GM21423 (cell line): Measurements from ENCODE around the gene MAGI2.

Experiments
- ATAC-seq: cut with Tn5 transposase; IDR thresholded peaks from one replicate; pipeline ENCODE4 v1.9.1; 2021; ENCODE audit warnings: mild to moderate bottlenecking, moderate library complexity; ENCODE audit not compliant: unreplicated experiment

Gene MAGI2

DNA sequence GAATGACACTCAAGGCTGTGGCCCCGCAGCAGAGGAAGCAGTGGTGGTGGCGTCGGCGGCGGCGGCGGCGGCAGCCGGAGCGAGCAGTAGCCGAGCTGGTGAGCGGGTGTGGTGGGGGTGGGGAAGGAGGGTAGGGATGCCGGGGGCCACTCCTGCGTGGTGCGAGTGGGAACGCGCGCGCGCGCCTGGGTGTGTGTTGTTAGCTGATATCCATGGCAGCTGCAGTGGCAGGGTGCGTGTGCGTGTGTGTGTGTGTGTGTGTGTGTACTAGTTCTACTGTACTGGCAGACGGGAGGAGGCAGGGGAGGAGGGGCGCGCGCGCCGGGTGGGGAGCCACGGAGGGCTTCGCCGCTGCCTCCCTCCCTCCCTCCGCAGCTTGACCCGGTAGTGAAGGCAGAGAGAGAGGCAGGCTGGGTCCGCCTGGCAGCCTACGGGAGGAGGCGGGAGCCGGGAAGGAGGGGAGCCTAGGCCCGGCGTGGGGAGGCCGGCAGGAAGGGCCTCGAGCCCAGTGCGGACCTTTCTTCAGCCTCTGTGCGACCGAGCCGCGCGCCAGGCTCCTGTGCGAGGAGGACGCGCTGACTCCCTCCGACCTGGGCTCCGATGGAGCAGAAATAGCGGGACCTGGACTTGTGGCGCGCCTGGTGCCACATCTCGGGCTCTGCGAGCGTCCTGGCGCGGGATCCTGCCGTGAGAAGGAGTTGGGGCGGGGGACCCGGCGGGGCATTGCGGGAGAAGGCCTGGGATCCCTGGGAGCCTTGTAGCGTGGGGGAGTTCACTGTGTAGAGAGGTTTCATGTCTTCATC, at the start of gene MAGI2:
Gene MAGI2, minus strand, starts transcription at position 110 of the 803 bp plus-strand sequence. CDS start 347 bp downstream, outside the sequence.
- no peak for ATAC-seq

DNA sequence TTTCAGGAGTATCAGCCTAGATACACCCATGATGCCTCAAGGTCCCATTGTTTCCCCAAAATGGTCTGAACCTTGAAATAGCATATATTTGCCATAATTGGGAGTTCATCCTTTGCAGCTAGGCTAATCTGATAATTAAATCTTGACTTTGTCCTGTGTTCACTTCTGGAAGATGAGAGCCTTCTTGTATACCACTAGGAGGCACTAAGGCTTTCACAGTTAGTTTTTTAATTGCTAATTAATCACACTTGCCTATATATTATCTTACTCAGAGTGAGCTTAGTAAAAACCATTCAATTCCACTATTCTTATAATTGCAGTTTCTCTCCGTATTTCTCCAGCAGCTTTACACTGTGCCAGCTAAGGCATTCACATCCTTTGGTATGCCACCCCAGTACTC, 48.7 kb upstream of the MAGI2 start:
- ATAC-seq, result no peak

DNA sequence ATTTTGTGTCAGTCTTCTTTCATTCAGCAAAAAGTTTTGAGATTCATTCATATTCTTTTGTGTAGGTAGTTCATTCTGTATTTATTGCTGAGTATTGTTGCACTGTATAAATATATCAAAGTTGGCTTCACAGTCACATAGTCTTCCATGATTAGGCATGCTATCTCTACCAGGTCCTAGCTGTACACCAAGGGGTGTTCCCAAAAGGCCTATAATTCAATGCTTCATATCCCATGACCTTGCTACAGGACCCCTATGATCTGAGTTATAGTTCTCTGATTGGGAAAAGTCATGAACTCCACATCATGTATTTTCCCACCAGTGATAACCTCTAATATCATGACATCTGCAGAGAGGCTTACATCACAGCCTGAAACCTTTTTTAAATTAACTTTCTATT, 47.3 kb upstream of the MAGI2 start:
- ATAC-seq, result no peak

DNA sequence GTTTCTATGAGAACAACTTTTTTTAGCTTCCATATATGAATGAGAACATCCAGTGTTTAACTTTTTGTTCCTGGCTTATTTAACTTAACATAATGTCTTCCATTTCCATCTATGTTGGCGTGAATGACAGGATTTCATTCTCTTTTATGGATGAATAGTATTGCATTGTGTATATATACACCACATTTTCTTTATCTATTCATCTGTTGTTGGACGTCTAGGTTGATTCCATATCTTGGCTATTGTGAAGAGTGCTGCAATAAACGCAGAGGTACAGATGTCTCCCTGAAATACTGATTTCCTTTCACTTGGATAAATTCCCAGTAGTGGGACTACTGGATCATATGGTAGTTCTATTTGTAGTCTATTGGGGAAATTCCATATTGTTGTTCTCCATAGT, 44.3 kb upstream of the MAGI2 start:
- no peak for ATAC-seq

DNA sequence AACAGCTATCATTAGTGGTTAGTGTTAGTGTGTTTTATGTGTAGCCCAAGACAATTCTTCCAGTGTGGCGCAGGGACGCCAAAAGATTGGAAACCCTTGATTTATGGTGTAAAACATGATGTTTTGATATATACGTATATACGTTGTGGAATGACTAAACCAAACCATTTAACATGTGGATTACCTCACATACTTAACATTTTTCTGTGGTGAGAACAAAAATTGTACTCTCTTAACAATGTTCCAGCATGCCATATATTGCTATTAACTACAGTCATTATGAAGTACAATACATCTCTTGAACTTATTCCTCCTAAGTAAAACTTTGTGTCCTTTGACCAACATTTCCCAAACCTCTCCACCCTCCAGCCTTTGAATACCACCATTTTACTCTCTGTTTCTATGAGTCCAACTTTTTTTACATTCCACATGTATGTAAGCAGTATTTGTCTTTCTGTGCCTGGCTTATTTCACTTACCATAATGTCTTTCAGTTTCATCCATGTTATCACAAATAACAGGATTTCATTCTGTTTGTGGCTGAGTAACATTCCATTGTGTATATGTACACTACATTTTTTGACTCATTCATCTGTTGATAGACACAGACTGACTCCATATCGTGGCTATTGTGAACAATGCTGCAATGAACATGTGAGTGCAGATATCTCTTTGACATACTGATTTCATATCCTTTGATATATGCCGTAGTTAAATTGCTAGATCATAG, 42.2 kb upstream of the MAGI2 start:
- ATAC-seq, result no peak

DNA sequence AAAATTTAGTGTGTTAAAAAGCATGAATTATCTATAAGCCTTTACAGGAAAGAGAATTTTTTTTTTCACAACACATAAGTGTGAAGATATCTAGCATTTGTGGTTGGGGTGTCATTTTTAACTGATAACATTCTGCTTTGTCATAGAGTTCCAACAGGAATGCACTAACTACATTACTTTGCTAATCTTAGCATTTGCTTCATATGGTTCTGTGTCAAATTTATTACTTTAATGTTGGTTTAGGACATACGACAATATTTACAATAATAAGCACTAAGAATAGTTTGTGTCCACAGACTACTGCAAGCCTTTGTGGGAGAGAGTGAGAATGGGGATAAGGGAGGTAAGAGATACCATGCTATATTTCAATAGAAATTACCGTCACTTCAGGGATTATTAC, 40.6 kb upstream of the MAGI2 start:
- ATAC-seq, result no peak

DNA sequence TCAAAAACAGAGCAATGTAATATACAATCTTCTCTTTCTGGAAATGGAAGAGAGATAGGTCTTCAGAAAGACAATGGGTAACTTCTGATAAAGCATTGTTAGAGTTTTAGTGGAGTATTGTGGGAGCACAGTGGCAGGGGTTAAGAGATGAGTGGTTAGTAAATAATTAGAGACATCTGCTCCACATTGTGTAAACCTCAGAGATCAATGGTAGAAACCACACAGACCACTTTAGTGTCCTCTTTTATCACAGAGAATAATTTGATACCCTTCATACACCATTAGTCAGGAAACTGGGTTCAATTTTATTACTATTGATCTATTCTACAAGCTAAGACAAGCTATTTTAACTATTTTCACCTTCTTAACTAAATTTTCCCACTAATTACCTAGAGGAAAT, 35.9 kb upstream of the MAGI2 start:
- ATAC-seq, result no peak

DNA sequence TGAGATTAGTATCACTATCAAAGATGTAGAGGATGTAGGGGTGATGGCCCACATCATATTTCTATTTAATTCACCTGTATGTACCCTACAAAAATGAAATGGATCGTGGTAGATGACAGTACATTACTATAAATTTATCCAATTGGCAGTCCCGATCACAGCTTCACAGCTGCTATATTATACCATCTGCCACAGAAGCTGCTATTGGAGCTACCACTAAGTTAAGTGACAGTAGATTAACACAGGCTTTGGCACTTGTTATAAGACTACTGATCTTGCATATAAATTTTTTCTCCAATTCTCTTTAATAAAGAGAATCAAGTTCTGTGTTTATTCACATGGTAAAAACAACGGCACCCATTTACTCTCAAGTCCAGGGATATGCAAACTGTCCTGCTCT, 24.9 kb upstream of the MAGI2 start:
- ATAC-seq, result no peak

DNA sequence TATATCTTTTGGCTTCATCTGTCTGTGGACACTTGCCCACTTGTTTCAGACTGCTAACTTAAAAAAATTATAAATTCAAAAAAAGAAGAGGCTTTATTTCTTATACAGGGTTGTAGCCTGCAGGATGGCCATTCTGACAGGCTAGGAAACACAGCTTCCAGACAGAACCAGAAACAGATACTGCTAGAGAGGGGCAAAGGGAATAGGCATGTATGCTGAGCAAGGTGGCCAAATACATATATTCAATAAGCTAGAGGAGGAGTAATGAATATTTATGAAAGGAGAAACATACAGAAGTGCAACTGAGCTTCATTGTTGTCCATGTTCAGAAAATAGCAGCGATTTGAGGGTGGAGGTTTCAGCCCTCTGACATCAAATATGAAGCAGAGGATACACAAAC, 22.0 kb upstream of the MAGI2 start:
- no peak for ATAC-seq

DNA sequence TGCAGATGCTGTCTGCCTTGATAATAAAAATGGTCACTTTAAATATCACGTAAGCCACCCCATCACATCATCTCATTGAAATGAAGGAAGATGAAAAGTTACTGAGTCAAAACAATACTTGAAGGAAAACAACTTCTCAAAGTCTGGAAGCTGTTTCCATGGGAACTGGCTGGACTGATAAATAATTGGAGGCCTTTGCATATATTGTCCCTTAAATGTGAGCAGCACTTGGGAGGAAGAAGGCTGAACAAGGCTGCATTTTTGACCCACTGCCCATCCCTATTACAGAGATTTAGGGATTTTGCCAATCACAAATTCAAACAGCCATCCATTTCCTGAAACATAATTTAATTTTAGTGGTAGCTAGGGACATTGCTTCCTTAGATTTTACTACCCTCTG, 18.2 kb upstream of the MAGI2 start:
- no peak for ATAC-seq

DNA sequence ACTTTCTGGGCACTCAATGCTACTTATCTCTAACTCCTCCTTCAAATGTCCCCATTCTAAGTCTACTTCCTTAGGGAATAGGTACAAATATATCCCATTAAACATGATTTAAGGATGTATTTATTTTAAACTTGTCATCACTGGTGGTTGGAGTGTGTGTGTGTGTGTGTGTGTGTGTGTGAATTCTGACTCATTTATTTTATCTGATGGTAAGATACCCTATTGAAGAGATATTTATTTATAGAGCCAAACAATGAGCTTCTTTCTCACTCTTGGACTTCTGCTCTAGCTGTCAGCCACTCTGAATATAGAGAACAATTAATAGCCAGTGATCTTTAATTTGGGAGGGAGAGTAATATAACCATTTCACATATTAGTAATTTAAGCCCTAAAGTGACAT, 17.8 kb upstream of the MAGI2 start:
- no peak for ATAC-seq

DNA sequence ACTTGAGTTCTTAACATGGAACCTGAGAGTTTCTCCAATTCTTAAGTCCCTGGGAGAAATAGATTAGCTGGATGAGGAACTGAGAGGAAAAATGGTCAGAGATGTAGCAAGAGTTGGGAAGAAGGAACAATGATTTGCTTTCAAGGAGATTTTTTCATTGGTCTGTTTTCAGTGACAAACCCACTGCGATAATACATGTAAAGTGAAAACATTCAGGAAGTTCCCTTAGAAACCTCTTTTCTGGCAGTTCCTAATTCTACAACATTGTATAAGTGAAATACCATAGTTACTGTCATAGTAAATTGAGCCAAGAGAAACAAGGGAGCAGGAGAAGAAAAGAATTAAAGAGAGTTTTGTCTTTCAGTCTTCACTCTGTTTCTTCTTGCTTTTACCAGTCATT, 12.1 kb upstream of the MAGI2 start:
- no peak for ATAC-seq

DNA sequence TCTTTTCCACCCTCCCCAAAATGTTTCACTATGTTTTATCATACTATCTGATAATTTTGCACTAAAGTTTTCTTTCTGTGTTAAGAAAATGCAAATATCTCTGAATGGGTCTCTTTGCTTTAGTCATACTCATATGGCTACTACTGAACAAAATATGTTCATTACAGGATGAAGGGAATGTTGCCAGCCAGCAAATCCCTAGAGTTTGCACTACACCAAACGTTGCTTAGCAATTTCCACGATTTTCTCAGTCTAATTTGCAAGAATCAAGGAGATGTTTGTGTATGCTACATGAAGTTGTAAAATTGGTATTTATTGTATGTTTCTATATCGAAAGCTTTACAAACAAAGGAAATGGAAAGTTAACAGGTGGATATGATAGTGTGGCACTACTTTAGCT, 10.6 kb upstream of the MAGI2 start:
- ATAC-seq, result no peak

DNA sequence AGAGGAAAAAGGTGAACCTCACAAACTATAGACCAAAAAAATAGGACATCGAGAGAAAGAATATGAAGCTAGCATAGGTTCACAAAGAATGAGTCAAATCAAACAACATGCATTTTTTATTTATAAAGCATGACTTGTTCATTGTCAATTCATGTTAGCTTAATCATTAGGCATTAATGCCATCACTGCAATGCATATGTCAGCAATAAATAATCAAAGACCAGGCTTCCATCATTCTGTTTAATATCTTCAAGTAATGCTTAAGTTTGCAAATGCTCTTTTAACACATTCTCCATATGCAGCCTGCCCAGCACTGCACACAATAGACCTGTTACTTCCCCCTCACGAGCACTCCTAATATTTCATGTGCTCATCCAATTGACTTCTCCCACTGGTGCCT, 8.9 kb upstream of the MAGI2 start:
- ATAC-seq, result no peak

DNA sequence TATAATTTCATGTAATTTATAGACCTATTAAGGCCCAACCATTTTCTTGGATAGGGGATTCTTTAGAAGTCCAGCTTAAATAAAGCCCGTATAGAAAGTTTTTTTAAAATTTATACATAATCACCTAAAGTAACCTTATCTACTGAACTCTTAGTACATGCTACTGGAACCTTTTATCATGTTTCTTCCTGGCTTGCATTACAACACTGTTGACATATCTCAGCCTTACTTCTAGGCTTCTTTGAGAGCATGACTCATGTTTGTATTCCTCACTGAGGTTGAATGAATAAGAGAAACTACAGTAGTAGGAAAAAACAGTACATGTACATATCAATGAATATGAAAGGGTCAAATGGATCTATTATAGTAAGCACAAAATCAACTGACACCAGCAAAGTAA, 8.2 kb upstream of the MAGI2 start:
- no peak for ATAC-seq

DNA sequence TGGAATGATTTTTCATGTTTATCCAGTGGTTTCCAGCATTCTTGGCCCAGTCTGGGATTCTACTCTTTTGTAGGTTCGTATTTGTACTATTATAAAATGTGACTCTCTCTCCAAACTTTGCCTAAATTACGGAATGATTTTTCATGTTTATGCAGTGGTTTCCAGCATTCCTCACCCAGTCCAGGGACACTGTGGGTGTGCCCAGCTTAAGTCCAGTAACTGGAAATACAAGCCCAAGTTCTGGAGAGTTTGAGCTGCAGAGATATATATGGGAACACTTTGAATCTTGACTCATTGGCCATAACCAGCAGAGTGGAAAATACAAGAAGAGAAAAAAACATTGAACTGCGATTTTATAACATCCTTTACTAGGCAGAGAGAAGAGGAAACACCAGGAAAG, 5.9 kb upstream of the MAGI2 start:
- ATAC-seq, result no peak

DNA sequence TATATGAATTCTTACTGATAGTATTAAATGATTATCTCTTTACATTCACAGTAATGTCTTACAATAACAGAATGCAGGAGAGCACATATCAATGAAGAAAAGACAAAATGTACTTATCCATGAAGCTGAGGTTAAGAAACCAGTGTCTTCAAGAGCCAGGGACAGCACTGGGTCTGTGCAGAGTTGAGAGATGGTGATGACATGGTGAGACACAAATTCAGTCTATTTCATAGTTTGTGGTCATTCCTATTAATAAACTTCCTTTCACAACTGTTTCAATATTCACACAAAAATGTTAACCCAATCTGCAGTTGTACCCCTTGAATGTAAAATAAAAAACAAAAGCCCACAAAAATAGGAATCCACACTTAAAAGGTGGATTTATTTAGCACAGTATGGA, 5.3 kb upstream of the MAGI2 start:
- no peak for ATAC-seq

DNA sequence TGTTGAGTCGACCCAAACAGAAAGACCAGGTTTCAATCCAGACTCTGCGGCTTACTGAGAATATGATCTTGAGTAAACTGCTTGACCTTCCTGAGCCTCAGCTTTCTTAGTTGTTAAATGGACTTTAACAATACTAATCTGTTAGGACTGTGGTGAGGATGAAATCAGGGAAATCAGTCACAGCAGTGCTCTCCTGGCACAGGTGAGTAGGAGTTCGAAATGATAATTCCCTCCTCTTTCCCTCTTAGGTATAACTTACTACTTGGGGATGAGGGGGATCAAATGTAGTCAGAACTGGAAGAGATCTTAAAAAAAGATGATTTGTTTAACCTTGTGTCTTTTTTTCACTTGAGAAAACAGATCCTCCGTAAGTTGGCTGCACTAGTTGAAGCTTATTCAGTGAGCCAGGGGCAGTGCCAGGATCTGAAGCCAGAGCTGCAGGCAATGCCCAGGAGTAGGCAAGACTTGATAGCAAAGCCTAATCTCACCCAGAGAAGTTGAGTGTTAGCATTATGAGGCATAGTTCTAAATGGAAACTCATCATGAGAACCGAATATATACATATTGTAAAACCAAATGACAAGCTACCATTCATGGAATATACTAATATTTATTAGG, 1.8 kb upstream of the MAGI2 start:
- ATAC-seq, result no peak

DNA sequence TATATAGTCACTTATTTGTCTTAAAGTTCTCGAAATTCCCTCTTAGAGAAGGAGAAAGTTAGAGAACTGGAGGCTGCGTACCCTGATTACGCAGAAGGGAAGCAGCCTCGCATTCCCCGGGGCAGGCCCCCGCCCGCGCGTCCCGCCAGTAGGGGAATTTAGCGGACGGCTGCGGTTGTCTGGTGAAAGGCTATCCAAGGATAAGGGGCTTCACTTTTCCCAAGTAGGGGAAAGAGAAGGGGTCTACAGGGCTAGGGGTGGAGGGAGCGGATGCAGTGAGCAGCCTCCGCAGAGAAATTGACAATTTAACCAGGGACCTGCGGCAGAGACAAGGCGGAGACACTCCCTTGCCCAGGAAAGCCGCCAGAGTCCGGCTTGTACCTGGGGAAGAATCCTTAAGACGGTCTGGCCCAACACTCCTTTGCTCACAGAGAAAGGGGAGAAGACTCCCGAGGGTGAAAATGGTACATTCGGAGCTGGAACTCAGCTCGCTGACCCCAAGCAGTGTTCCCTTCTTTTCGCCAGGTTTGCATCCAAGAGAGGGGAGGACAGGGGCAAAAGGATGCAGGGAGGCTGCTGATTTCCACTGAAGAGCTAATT, 994 bp upstream of the MAGI2 start:
- ATAC-seq, result no peak

DNA sequence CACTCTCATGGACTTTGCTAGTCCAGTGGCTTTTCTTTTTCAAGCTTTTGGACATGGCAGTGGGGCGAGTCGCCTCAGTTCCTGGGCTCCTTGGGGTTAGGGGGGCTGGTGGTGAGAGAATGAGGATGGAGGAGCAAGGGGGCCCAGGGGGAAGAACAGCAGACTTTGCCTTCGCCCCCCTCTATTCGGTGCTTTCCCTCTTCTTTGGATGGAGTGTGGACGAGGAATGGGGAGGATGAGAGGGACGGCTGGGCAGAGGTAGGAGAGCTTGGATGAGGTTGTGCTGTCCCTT, 255 bp downstream of the MAGI2 start:
- no peak for ATAC-seq

DNA sequence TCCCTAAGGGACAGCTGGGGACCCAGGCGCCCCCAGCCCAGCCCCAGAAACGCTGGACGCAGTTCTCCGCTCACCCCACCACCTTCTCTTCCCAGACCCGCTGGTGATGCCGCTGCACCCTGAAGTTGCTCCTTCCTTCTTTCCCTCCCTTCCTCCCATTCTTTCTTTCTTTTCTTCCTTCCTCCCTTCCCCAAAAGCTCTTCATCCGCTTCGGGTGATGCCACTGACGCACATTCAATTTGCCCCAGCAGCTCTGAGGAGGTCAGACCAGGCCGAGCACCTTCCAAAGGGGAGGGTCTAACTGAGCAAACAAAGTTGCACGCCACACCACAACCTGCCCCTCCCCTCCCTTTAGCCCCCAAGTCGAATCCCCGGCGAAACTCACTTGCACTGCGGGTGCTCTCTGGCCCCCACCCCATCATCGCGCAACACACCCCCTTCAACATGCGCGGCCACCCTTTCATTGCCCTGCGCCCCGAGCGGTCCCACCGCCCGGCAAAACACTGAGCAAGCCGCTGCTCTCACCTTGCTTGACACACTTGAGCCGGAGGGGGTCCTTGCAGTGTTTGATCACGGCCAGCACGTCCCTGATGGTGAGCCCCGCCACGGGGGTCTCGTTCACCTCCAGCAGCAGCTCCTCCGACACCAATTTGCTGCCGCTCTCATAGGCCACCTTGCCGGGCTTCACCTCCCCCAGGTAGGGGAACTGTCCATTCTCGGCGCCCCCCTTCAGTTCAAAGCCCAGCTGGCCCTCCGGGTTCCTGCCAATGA, 787 bp downstream of the MAGI2 start:
- ATAC-seq, result no peak
